K562 (cell line): ENCODE measurements around the gene ALG1L2. TPM values are rescaled to one million over a fixed set of nuclear protein-coding genes. Genes with fewer than 3 reads are reported as not detected.

ENCODE experiments used
- CREBBP ChIP-seq: IDR thresholded peaks from one replicate; pipeline ENCODE4 v1.6.1; 2012; ENCODE audit warnings: low read depth, mild to moderate bottlenecking, control low read depth, inconsistent platforms, low read length
- E2F4 ChIP-seq: sonication (generic); formaldehyde crosslinking; IDR thresholded peaks from 2 replicates; pipeline ENCODE4 v1.8.0; 2022; ENCODE audit warnings: mild to moderate bottlenecking, low read depth, missing genetic modification reagents
- EGR1 ChIP-seq: fragments of 450-650 bp; conservative IDR thresholded peaks from 2 replicates; pipeline ENCODE4 v1.6.1; 2017; ENCODE audit warnings: mild to moderate bottlenecking
- EP400 ChIP-seq: fragments of 450-650 bp; IDR thresholded peaks from 2 replicates; pipeline ENCODE4 v1.6.1; 2017; ENCODE audit warnings: antibody characterized with exemption, mild to moderate bottlenecking, moderate library complexity
- GTF2A2 ChIP-seq: IDR thresholded peaks from 2 replicates; pipeline ENCODE4 v1.6.1; 2016; ENCODE audit warnings: mild to moderate bottlenecking, missing genetic modification characterization, missing compliant biosample characterization
- MAFG ChIP-seq: fragments of 450-650 bp; conservative IDR thresholded peaks from 2 replicates; pipeline ENCODE4 v1.6.1; 2016; ENCODE audit warnings: missing genetic modification characterization, missing compliant biosample characterization
- MTA1 ChIP-seq: fragments of 450-650 bp; IDR thresholded peaks from 2 replicates; pipeline ENCODE4 v1.6.1; 2017; ENCODE audit warnings: borderline replicate concordance
- NBN ChIP-seq: fragments of 450-650 bp; IDR thresholded peaks from 2 replicates; pipeline ENCODE4 v1.6.1; 2016; ENCODE audit warnings: low read depth, mild to moderate bottlenecking
- PHF8 ChIP-seq: fragments of 200-600 bp; sonication (generic); IDR thresholded peaks from 2 replicates; pipeline ENCODE4 v1.6.1; 2012; ENCODE audit warnings: mixed run types, mild to moderate bottlenecking, inconsistent platforms, low read length, moderate library complexity, borderline replicate concordance
- POLR2G ChIP-seq: fragments of 200-400 bp; formaldehyde crosslinking; IDR thresholded peaks from 2 replicates; pipeline ENCODE4 v1.6.1; 2017; ENCODE audit warnings: low read depth, mild to moderate bottlenecking, antibody characterized with exemption, low read length, moderate library complexity
- RBBP5 ChIP-seq: fragments of 200-600 bp; sonication (generic); IDR thresholded peaks from 2 replicates; pipeline ENCODE4 v1.6.1; 2012; ENCODE audit warnings: borderline replicate concordance, mild to moderate bottlenecking, low read length, control low read depth, inconsistent platforms; ENCODE audit not compliant: insufficient read depth, poor library complexity, severe bottlenecking
- SAFB2 ChIP-seq: fragments of 200-400 bp; formaldehyde crosslinking; IDR thresholded peaks from 2 replicates; pipeline ENCODE4 v1.6.1; 2018; ENCODE audit warnings: borderline replicate concordance, low read length, low read depth, moderate library complexity; ENCODE audit not compliant: severe bottlenecking
- SIN3A ChIP-seq, 2 experiments: fragments of 150-350 bp in 1 of 2; IDR thresholded peaks; 2 replicates each; pipeline ENCODE4 v1.6.1; 2011 to 2016; ENCODE audit warnings: borderline replicate concordance in 2 of 2, low read depth in 2 of 2, low read length in 2 of 2, mild to moderate bottlenecking in 2 of 2, moderate library complexity in 2 of 2; ENCODE audit not compliant: control insufficient read depth in 1 of 2
- SMARCE1 ChIP-seq: fragments of 450-650 bp; IDR thresholded peaks from 2 replicates; pipeline ENCODE4 v1.7.1; 2016; ENCODE audit warnings: mild to moderate bottlenecking
- SP1 ChIP-seq: sonication (generic); formaldehyde crosslinking; IDR thresholded peaks from 2 replicates; pipeline ENCODE4 v1.8.1; 2022; ENCODE audit warnings: mild to moderate bottlenecking, missing genetic modification reagents
- TEAD1 ChIP-seq, 2 experiments: fragments of 450-650 bp in 1 of 2; sonication (generic) in 1 of 2; formaldehyde crosslinking; IDR thresholded peaks; 2 replicates each; pipeline versions ENCODE4 v1.4.0 to v1.8.0; 2020 to 2022; ENCODE audit warnings: mild to moderate bottlenecking in 2 of 2, missing genetic modification reagents in 1 of 2
- TFE3 ChIP-seq: fragments of 450-650 bp; formaldehyde crosslinking; IDR thresholded peaks from 2 replicates; pipeline ENCODE4 v1.4.0; 2020; ENCODE audit warnings: mild to moderate bottlenecking, mixed read lengths
- TOE1 ChIP-seq, 2 experiments: fragments of 450-650 bp in 1 of 2; sonication (generic) in 1 of 2; formaldehyde crosslinking in 1 of 2; IDR thresholded peaks; 2 replicates each; pipeline versions ENCODE4 v1.7.1 to v1.8.0; 2016 to 2022; ENCODE audit warnings: borderline replicate concordance in 2 of 2, mild to moderate bottlenecking in 2 of 2, antibody characterized with exemption in 1 of 2, inconsistent platforms in 1 of 2, low read depth in 1 of 2, missing genetic modification reagents in 1 of 2, moderate library complexity in 1 of 2
- YY1 ChIP-seq, 3 experiments: IDR thresholded peaks; 2 replicates each; pipeline ENCODE4 v1.6.1; 2011; ENCODE audit warnings: low read length in 2 of 3, mild to moderate bottlenecking in 2 of 3, moderate library complexity in 2 of 3, borderline replicate concordance in 1 of 3, control low read depth in 1 of 3, low read depth in 1 of 3; ENCODE audit not compliant: insufficient read depth in 3 of 3, insufficient replicate concordance in 2 of 3, control insufficient read depth in 1 of 3, insufficient read length in 1 of 3; ENCODE audit errors: extremely low read depth in 1 of 3
- ZFPM2 ChIP-seq: fragments of 250-450 bp; sonication (Bioruptor Pico); IDR thresholded peaks from 2 replicates; pipeline ENCODE4 v1.5.1; 2022; ENCODE audit warnings: mild to moderate bottlenecking
- ZNF655 ChIP-seq: fragments of 250-450 bp; sonication (Bioruptor Pico); IDR thresholded peaks from 2 replicates; pipeline ENCODE4 v1.5.0; 2021
- ZNF778 ChIP-seq: fragments of 450-650 bp; formaldehyde crosslinking; IDR thresholded peaks from 2 replicates; pipeline ENCODE4 v1.4.0; 2020; ENCODE audit warnings: mild to moderate bottlenecking, moderate library complexity
- polyA plus RNA-seq, 8 experiments: library from polyadenylated mRNA; depleted of rRNA in 4 of 8; stranded (reverse) in 5 of 8; unstranded in 3 of 8; fragments of >200 nt; fragmentation: Nextera tagmentation in 2 of 8; fragmentation: Illumina TruSeq in 1 of 8; extraction: Ambion mirVana in 2 of 8; extraction: Trizol in 1 of 8; gene quantifications; 2 replicates each; pipeline versions ENCODE4 v1.2.1 to v1.2.3, GENCODE V29; 2011 to 2014; ENCODE audit warnings: inconsistent platforms in 1 of 8, missing spikeins in 1 of 8
- total RNA-seq, 7 experiments: library from RNA; depleted of rRNA in 6 of 7; stranded (reverse); fragments of >200 nt in 6 of 7; fragmentation: Illumina TruSeq in 2 of 7; extraction: Trizol in 2 of 7; gene quantifications; 2 replicates each; pipeline versions ENCODE4 v1.2.1 to v1.2.3, GENCODE V29; 2011 to 2021; ENCODE audit warnings: low replicate concordance in 1 of 7

Gene ALG1L2
- total and polyA plus RNA-seq, 9 of the 15 experiments (the other 6 are each of a cell fraction or from before 2014, with no cell fraction given), result 0.10 to 1.1 (median 0.33) TPM; not detected in 2

- no peak for TF ChIP-seq E2F4
- peak; percentile 42 for TF ChIP-seq RBBP5
- TF ChIP-seq SP1, result peak; percentile 58; the same call in 1 of the 2 replicates
- TF ChIP-seq TOE1 (IDR thresholded peaks at IDR 0.05; ENCODE audit: borderline replicate concordance), result no peak
- TF ChIP-seq TOE1 (CRISPR knock-in tag; IDR thresholded peaks at IDR 0.05; ENCODE audit: borderline replicate concordance, low read depth), result no peak
- TF ChIP-seq YY1 (IDR thresholded peaks at IDR 0.05; ENCODE audit: borderline replicate concordance in 1 of 3, control insufficient read depth in 1 of 3, extremely low read depth in 1 of 3, insufficient read depth in 3 of 3, insufficient read length in 1 of 3, insufficient replicate concordance in 2 of 3, low read depth in 1 of 3, low read length in 2 of 3), result peak; percentile 43 to 92 (median 85)
- no peak for TF ChIP-seq TEAD1 (CRISPR knock-in tag; IDR thresholded peaks at IDR 0.05)
- TF ChIP-seq MAFG, result no peak
- TF ChIP-seq SAFB2, result no peak
- TF ChIP-seq ZNF655 (CRISPR knock-in tag), result no peak
- TF ChIP-seq GTF2A2 (tag), result no peak
- peak; percentile 44; the same call in 1 of the 2 replicates for TF ChIP-seq EP400
- no peak for TF ChIP-seq SMARCE1
- no peak for TF ChIP-seq ZFPM2 (CRISPR knock-in tag)
- TF ChIP-seq POLR2G, result peak; percentile 73
- no peak for TF ChIP-seq NBN
- no peak for TF ChIP-seq CREBBP
- TF ChIP-seq SIN3A (IDR thresholded peaks at IDR 0.05; ENCODE audit: borderline replicate concordance in 2 of 2, control insufficient read depth in 1 of 2, low read depth in 2 of 2, low read length in 2 of 2), result peak; percentile 30 to 37; a peak in 1 of 4 replicates
- peak; percentile 56; the same call in 1 of the 2 replicates for TF ChIP-seq PHF8
- TF ChIP-seq ZNF778 (CRISPR knock-in tag), result no peak
- TF ChIP-seq TFE3, result no peak
- no peak for TF ChIP-seq MTA1
- peak; percentile 67 for TF ChIP-seq EGR1
These were observed 29.7 kb downstream of the ALG1L2 start (continued) for GRCh38 chr3:130111185-130111864.
